Measurements from ENCODE around the gene C20orf96. TPM values are rescaled to one million over a fixed set of nuclear protein-coding genes. Genes with fewer than 3 reads are reported as not detected.

Gene C20orf96
- total and polyA plus RNA-seq, 2 experiments from 2014 or later: 9.3 to 41.9 TPM

Other genes starting within 250 kb of the C20orf96 start
- not detected in 2 replicates for gene DEFB125, start 203.1 kb downstream of the C20orf96 start, total RNA-seq
- not detected in 2 replicates for gene DEFB125, start 203.1 kb downstream of the C20orf96 start, polyA plus RNA-seq
- gene DEFB126, start 148.2 kb downstream of the C20orf96 start, total RNA-seq: not detected in 2 replicates
- gene DEFB126, start 148.2 kb downstream of the C20orf96 start, polyA plus RNA-seq: not detected in 2 replicates
- not detected in 2 replicates for gene DEFB127, start 133.3 kb downstream of the C20orf96 start, total RNA-seq
- not detected in 2 replicates for gene DEFB127, start 133.3 kb downstream of the C20orf96 start, polyA plus RNA-seq
- not detected in 2 replicates for gene DEFB128, start 101.0 kb downstream of the C20orf96 start, total RNA-seq
- not detected in 2 replicates for gene DEFB128, start 101.0 kb downstream of the C20orf96 start, polyA plus RNA-seq
- gene DEFB129, start 63.5 kb downstream of the C20orf96 start, total RNA-seq: not detected in 2 replicates
- gene DEFB129, start 63.5 kb downstream of the C20orf96 start, polyA plus RNA-seq: not detected in 2 replicates
- not detected in 2 replicates for gene DEFB132, start 33.0 kb downstream of the C20orf96 start, total RNA-seq
- not detected in 2 replicates for gene DEFB132, start 33.0 kb downstream of the C20orf96 start, polyA plus RNA-seq
- 49.9 and 63.8 TPM in 2 replicates for gene ZCCHC3, start 6.8 kb upstream of the C20orf96 start, total RNA-seq
- 43.7 and 53.1 TPM in 2 replicates for gene ZCCHC3, start 6.8 kb upstream of the C20orf96 start, polyA plus RNA-seq
- 57.6 and 79.8 TPM in 2 replicates for gene SOX12, start 34.8 kb upstream of the C20orf96 start, total RNA-seq
- gene SOX12, start 34.8 kb upstream of the C20orf96 start, polyA plus RNA-seq: 41.9 and 49.9 TPM in 2 replicates
- gene NRSN2, start 56.4 kb upstream of the C20orf96 start, total RNA-seq: 111 and 190 TPM in 2 replicates
- 135 and 170 TPM in 2 replicates for gene NRSN2, start 56.4 kb upstream of the C20orf96 start, polyA plus RNA-seq
- 7.0 and 9.0 TPM in 2 replicates for gene TRIB3, start 90.0 kb upstream of the C20orf96 start, total RNA-seq
- 5.3 and 7.2 TPM in 2 replicates for gene TRIB3, start 90.0 kb upstream of the C20orf96 start, polyA plus RNA-seq
- gene RBCK1, start 117.5 kb upstream of the C20orf96 start, total RNA-seq: 81.3 and 104 TPM in 2 replicates
- 51.5 and 75.9 TPM in 2 replicates for gene RBCK1, start 117.5 kb upstream of the C20orf96 start, polyA plus RNA-seq
- 34.4 and 40.0 TPM in 2 replicates for gene TBC1D20, start 171.8 kb upstream of the C20orf96 start, total RNA-seq
- 29.0 and 31.3 TPM in 2 replicates for gene TBC1D20, start 171.8 kb upstream of the C20orf96 start, polyA plus RNA-seq